LHCN-M2 (cell line): Measurements from ENCODE around the gene MS4A13. TPM values are rescaled to one million over a fixed set of nuclear protein-coding genes. Genes with fewer than 3 reads are reported as not detected.
"Not testable (repeated sequence)": the region's sequence is repeated elsewhere in the genome, so short reads cannot be mapped to it uniquely, and the experiment has no call there.

Experiments
- DNase-seq: peaks from one replicate; pipeline ENCODE4 v3.0.0-alpha.2; 2012; ENCODE audit warnings: low read depth
- polyA plus RNA-seq: library from polyadenylated mRNA; unstranded; fragments of >200 nt; gene quantifications from one replicate; pipeline ENCODE4 v1.2.1, GENCODE V29; 2012; ENCODE audit warnings: missing spikeins
- total RNA-seq: library from RNA; depleted of rRNA; stranded (reverse); fragments of >200 nt; gene quantifications from 2 replicates; pipeline ENCODE4 v1.2.3, GENCODE V29; 2014; rRNA removed

MS4A13 gene
- not detected in 2 replicates for total RNA-seq
- polyA plus RNA-seq: not detected

GRCh38 chr11:60515144-60515855, at the start of gene MS4A13:
Gene MS4A13 (plus strand): TSS chr11:60515392. CDS start chr11:60518084, 2,692 bp downstream.
- no peak for DNase-seq

GRCh38 chr11:60468829-60469228, 46.4 kb upstream of the MS4A13 start:
- no peak for DNase-seq

DNA sequence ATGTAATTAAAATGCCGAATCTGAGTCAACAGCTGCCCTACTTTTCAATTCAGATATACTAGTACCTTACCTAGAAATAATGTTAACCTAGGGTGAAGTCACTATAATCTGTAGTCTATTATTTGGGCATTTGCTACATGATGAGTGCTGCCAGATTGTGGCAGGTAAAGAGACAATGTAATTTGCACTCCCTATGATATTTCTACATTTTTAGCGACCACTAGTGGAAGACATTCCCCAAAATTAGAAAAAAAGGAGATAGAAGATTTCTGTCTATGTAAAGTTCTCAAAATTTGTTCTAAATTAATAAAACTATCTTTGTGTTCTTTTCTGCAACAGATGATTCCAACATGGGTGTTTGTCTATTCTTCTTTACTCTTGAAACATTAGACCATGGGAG, 45.5 kb upstream of the MS4A13 start:
- no peak for DNase-seq

- no peak for DNase-seq
These were observed 38.2 kb upstream of the MS4A13 start for GRCh38 chr11:60477035-60477445.

- no peak for DNase-seq
These were observed 32.8 kb upstream of the MS4A13 start for GRCh38 chr11:60482361-60482760.

DNA sequence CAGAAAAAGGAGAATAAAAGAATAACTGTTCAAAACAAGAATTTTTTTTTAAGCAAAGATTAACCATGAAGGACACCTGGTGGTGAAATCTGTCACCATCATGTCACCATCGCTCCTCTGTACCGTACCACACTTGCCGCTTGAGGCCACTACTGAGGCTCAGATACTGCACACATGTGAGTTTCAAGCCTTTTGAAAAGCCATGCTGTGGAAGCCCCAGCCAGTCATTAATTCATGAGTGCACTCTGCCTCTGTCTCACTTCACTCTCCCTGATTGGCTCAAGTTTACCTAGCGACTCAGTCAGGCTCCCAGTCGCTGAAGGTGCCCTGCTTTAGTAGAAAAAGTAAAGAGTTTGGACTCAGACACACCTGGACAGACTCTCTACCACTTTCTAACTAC, 29.2 kb upstream of the MS4A13 start:
- DNase-seq: no peak

DNA sequence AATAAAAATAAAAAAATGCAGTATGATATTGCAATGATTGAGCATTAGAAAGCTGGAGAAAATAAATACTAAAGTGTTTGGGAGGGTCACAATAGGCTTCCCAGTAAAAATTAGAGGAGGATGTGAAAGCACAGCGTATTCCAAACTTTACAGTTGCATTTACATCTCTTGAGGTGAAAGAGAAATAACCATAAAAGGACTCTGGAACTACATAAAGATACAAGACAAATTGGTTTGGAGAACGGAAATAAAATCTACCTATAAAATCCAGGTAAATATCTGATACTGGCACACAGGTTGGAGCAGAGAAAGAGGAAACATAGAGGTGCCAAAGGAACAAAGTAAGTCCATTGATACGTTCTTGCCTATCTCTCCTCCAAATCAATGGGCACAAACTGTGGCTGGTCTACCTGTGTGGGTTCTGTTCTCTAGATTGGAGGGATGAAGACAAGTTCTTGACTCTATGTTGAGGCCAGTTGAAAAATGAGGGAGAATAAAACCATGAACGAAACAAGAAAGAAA, 22.6 kb upstream of the MS4A13 start, which contains the start of gene MS4A12:
TSS of gene MS4A12 (plus strand) at position 291 of the 522 bp plus-strand sequence. CDS start 4,541 bp downstream, outside the sequence.
- no peak for DNase-seq

GRCh38 chr11:60493454-60493853, 21.7 kb upstream of the MS4A13 start:
- no peak for DNase-seq

- DNase-seq: no peak
These were observed 16.8 kb upstream of the MS4A13 start for GRCh38 chr11:60498399-60498798.

DNA sequence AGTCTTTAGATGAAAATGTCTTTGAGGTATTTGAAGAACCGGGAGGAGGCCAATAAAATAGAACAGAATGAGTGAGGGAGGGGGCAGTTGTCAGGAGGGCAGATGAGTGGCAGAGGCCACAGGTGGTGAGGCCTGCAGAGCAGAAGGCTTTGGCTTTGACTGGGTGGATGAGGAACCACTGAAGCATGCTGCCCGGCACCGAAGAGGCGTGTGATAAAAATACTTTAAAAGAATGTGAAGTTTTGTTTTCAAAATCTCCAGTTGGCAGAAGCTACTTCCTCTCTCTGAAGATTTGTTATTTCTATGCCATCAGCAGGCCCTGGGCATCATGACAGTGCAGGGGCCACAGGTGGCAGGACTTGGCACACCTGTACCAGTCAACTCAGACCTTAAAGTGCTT, 16.3 kb upstream of the MS4A13 start:
- peak; percentile 86 for DNase-seq

DNA sequence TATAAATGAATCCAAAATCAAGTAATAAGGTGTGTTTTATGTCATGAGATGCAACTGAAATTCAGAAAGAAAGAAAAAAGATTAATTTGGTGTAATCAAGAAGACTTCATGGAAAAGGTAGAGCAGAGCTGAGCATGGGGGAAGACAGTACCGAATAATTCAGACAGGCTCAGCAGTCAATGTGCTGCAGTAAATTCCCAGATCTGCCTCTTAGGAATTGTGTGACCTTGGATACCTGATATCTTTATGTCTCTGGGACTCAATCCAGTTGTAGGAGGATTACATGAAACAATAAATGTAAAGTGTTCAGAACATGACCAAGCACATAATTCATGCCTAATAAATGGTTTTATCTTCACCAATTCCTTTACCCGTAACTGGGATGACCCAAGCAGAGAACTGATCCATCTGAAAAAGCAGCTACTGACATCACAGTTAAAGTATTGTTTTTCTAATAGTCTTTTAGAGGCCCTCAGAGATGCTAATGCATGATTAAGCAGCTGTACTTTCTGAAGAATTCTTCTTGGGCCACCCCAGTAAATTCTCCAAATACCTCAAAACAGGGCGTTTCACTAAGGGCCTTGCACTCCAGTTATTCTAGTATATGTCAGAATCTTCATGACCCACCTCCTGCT, 14.8 kb upstream of the MS4A13 start:
- peak; percentile 72 for DNase-seq

GRCh38 chr11:60502221-60502775, 12.9 kb upstream of the MS4A13 start:
- no peak for DNase-seq

DNA sequence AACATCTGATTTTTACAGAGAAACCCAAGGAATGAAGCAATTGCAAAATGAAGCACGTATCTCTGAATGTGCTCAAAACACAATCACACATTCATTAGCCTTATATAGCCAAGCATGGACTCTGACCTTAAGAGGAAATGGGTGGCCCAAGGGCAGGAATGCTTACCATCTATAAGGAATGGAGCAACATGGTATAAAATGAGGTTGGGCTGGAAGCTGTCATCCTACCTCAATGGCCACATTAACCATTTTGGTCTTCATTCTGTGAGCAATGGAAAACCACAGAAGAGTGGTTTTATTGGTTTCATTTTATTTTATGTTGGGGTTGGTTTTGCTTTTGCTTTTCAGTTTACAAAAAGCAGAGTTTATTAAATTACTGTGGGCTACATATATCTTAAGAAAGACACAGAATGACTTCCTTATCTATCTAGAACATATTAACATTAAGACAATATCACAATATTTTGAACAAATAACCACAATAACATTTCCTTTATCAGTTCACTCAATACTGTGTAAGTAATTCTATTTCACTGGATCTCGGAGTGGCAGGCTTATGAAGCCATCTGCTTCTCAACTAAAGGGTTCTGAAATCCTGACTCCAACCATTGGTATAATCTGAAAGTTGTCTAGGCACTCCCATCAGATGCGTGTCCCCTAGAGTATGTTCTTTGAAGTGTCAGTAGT, 10.8 kb upstream of the MS4A13 start:
- DNase-seq: no peak

DNA sequence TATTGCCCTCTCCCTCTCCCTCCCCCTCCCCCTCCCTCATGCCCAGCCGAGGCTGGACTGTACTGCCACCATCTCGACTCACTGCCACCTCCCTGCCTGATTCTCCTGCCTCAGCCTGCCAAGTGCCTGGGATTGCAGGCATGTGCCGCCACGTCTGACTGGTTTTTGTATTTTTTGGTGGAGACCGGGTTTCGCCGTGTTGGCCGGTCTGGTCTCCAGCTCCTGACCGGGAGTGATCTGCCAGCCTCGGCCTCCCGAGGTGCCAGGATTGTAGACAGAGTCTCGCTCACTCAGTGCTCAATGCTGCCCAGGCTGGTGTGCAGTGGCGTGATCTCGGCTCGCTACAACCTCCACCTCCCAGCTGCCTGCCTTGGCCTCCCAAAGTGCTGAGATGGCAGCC, 5.6 kb upstream of the MS4A13 start:
- DNase-seq: not testable (repeated sequence)

DNA sequence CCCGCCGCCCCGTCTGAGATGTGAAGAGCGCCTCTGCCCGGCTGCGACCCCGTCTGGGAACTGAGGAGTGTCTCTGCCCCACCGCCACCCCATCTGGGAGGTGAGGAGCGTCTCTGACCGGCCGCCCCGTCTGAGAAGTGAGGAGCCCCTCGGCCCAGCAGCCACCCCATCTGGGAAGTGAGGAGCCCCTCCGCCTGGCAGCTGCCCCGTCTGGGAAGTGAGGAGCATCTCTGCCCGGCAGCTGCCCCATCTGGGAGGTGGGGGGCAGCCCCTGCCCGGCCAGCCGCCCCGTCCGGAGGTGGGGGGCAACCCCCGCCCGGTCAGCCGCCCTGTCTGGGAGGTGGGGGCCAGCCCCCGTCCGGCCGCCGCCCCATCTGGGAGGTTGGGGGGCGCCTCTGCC, 5.0 kb upstream of the MS4A13 start:
- DNase-seq: not testable (repeated sequence)

DNA sequence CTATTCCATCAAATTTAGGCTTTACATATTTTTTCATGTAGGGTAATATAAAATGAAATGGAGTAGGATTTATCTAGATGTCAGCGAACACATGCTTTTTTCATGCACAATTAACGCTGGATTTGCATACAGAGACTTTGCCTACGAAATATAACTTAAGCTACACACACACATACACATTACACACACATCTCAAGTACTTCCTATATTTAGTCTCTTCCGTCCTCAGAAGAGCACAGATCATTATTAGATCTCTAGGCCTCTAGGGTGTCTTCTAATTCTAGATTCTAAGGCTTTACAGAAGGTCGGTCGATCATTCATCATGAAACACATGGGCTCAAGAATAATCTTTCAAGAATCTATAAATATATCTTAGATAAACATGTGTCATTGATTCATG, 3.8 kb upstream of the MS4A13 start:
- DNase-seq: no peak

GRCh38 chr11:60512651-60513225, 2.5 kb upstream of the MS4A13 start:
- no peak for DNase-seq

- DNase-seq: peak; percentile 23
These were observed 1.4 kb upstream of the MS4A13 start for GRCh38 chr11:60513496-60514460.

DNA sequence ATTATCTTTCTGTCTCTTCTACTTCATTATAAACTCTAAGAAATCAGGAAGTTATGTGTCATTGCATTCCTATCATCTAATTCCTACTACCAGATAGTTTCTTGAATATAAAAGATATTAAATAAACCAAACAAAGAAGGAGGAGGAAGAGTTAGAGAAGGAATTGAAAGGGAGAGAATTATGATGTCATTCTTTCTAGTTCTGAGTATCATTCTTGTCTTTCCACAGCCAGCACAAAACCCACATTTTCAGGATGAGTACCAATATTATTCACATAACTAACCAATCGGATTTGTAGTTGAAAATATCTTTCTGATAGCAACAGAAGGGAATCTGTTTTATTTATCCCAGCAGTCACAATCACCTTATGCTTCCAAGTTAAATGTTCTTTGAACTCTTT, 13.3 kb downstream of the MS4A13 start:
- no peak for DNase-seq

- DNase-seq: no peak
These were observed 13.7 kb downstream of the MS4A13 start for GRCh38 chr11:60528934-60529333.
